K562 (cell line): ENCODE data around the gene SLC52A1. TPM values are rescaled to one million over a fixed set of nuclear protein-coding genes. Genes with fewer than 3 reads are reported as not detected.

Experiments used
- ATAC-seq: fragments of 200-7000 bp; cut with Tn5 transposase; 3 replicates; pipeline ENCODE4 v1.9.1; 2020; ENCODE audit warnings: moderate library complexity
- BruUV-seq: library from RNA; stranded (reverse); fragments of 400-500 nt; replicated peaks from 2 replicates; lab custom pipeline; 2021; lab: Mats Ljungman, UMichigan
- CTCF ChIA-PET: fragments of 300-600 bp; formaldehyde crosslinking; extraction: SDS; loops from one replicate; lab custom pipeline; 2021; ENCODE audit warnings: low intra/inter-chr PET ratio; lab: Yijun Ruan, JAX
- POLR2A ChIA-PET: fragments of 300-600, 350-650 bp; sonication (Branson Sonifier 250); formaldehyde crosslinking; extraction: SDS; loops from one replicate; lab custom pipeline; 2021; ENCODE audit warnings: antibody characterized with exemption, inconsistent platforms; lab: Yijun Ruan, JAX
- DNase-seq, 4 experiments: peaks; one replicate each; pipeline versions ENCODE4 v3.0.0 to v3.0.0-alpha.2; 2011 to 2018; ENCODE audit warnings: low spot score in 3 of 4, mixed read lengths in 3 of 4; ENCODE audit errors: extremely low read depth in 1 of 4
- FAIRE-seq: peaks from 2 replicates; lab custom pipeline; 2011; peaks lifted over from hg19 to GRCh38; lab: Jason Lieb, UNC
- H2AFZ ChIP-seq: 2 replicates; pipeline ENCODE4 v1.6.0; 2011; ENCODE audit warnings: low read depth, low read length, control low read depth, inconsistent platforms
- H3K27ac ChIP-seq: fragments of 200-600 bp; 3 replicates; pipeline ENCODE4 v1.8.0; 2011; ENCODE audit warnings: low read depth, mild to moderate bottlenecking, control low read depth, inconsistent platforms, low read length, moderate library complexity, mixed read lengths; ENCODE audit errors: extremely low read depth
- H3K27me3 ChIP-seq, 2 experiments: fragments of 300-600 bp in 1 of 2; 2 replicates in 1 of 2; 3 replicates in 1 of 2; pipeline versions ENCODE4 v1.6.0 to v1.8.0; 2011; ENCODE audit warnings: inconsistent platforms in 2 of 2, low read length in 2 of 2, mild to moderate bottlenecking in 1 of 2, mixed read lengths in 1 of 2, moderate library complexity in 1 of 2; ENCODE audit not compliant: control insufficient read depth in 2 of 2, insufficient read depth in 2 of 2
- H3K36me3 ChIP-seq: fragments of 300-600 bp; 3 replicates; pipeline ENCODE4 v1.8.0; 2011; ENCODE audit warnings: mild to moderate bottlenecking, low read length, inconsistent platforms; ENCODE audit not compliant: control insufficient read depth, insufficient read depth
- H3K4me1 ChIP-seq, 2 experiments: fragments of 200-600 bp in 1 of 2; replicated peaks in 1 of 2; 2 replicates in 1 of 2; 3 replicates in 1 of 2; pipeline versions ENCODE4 v1.5.1 to v1.8.0; 2011; ENCODE audit warnings: inconsistent platforms in 2 of 2, low read length in 2 of 2, mild to moderate bottlenecking in 1 of 2, mixed read lengths in 1 of 2, moderate library complexity in 1 of 2; ENCODE audit not compliant: control insufficient read depth in 2 of 2, insufficient read depth in 2 of 2
- H3K4me2 ChIP-seq: 2 replicates; pipeline ENCODE4 v1.6.1; 2011; ENCODE audit warnings: low read length, control low read depth, inconsistent platforms, mixed read lengths; ENCODE audit not compliant: insufficient read depth
- H3K4me3 ChIP-seq: fragments of 200-600 bp; sonication (generic), shearing (Covaris generic); 2 replicates; pipeline ENCODE4 v1.5.1; 2016; ENCODE audit warnings: control low read depth, inconsistent platforms
- H3K79me2 ChIP-seq: fragments of 200-600 bp; 3 replicates; pipeline ENCODE4 v1.8.0; 2011; ENCODE audit warnings: low read length, inconsistent platforms; ENCODE audit not compliant: control insufficient read depth, insufficient read depth
- H3K9ac ChIP-seq, 2 experiments: 2 replicates each; pipeline versions ENCODE4 v1.6.0 to v1.6.1; 2011; ENCODE audit warnings: low read depth in 2 of 2, low read length in 2 of 2, control low read depth in 1 of 2, inconsistent platforms in 1 of 2, mild to moderate bottlenecking in 1 of 2, mixed read lengths in 1 of 2; ENCODE audit not compliant: insufficient read depth in 1 of 2
- H3K9me1 ChIP-seq: one replicate; pipeline ENCODE4 v1.6.0; 2011; ENCODE audit warnings: inconsistent platforms, mild to moderate bottlenecking, low read length, moderate library complexity; ENCODE audit not compliant: control insufficient read depth, insufficient read depth
- H3K9me3 ChIP-seq: replicated peaks from 2 replicates; pipeline ENCODE4 v1.5.1; 2011; ENCODE audit warnings: low read depth, low read length, inconsistent platforms; ENCODE audit not compliant: control insufficient read depth, insufficient read depth
- H4K20me1 ChIP-seq: replicated peaks from 2 replicates; pipeline ENCODE4 v1.6.1; 2011; ENCODE audit warnings: low read length, inconsistent platforms, mixed read lengths; ENCODE audit not compliant: control insufficient read depth, insufficient read depth
- ARID1B ChIP-seq: fragments of 450-650 bp; IDR thresholded peaks from 2 replicates; pipeline ENCODE4 v1.6.1; 2016; ENCODE audit warnings: antibody characterized with exemption, mild to moderate bottlenecking, inconsistent platforms
- EGR1 ChIP-seq: fragments of 450-650 bp; conservative IDR thresholded peaks from 2 replicates; pipeline ENCODE4 v1.6.1; 2017; ENCODE audit warnings: mild to moderate bottlenecking
- EP400 ChIP-seq: fragments of 450-650 bp; IDR thresholded peaks from 2 replicates; pipeline ENCODE4 v1.6.1; 2017; ENCODE audit warnings: antibody characterized with exemption, mild to moderate bottlenecking, moderate library complexity
- U2AF1 ChIP-seq: fragments of 200-400 bp; formaldehyde crosslinking; optimal IDR thresholded peaks from 2 replicates; pipeline ENCODE3; 2017; ENCODE audit warnings: mild to moderate bottlenecking, low read depth, low read length, moderate library complexity
- ZBTB7A ChIP-seq: IDR thresholded peaks from 2 replicates; pipeline ENCODE4 v1.6.1; 2011; ENCODE audit warnings: low read depth, mild to moderate bottlenecking, low read length, moderate library complexity, borderline replicate concordance; ENCODE audit not compliant: control insufficient read depth
- ZNF121 ChIP-seq: sonication (generic); formaldehyde crosslinking; conservative IDR thresholded peaks from 2 replicates; pipeline ENCODE4 v1.8.0; 2022; ENCODE audit warnings: missing genetic modification reagents
- WGBS: fragments of 100-300 bp; shearing (Covaris generic); methylation state at CpG from one replicate; pipeline ENCODE4 v1.1.6; 2016; ENCODE audit warnings: low coverage, mixed read lengths; ENCODE audit not compliant: insufficient coverage; ENCODE audit errors: missing lambda C conversion rate; 5-methylcytosine and 5-hydroxymethylcytosine counted together
- in situ Hi-C: fragments of 300-500 bp; cut with MboI; formaldehyde crosslinking; loops from 4 replicates; pipeline ENCODE4 v1.15.0; 2018; ENCODE audit warnings: inconsistent platforms, mixed read lengths
- intact Hi-C: fragments of 100-400 bp; cut with micrococcal nuclease; formaldehyde crosslinking; loops from 2 replicates; pipeline ENCODE4 v1.14.2; 2022
- polyA plus RNA-seq, 8 experiments: library from polyadenylated mRNA; depleted of rRNA in 4 of 8; stranded (reverse) in 5 of 8; unstranded in 3 of 8; fragments of >200 nt; fragmentation: Nextera tagmentation in 2 of 8; fragmentation: Illumina TruSeq in 1 of 8; extraction: Ambion mirVana in 2 of 8; extraction: Trizol in 1 of 8; gene quantifications; 2 replicates each; pipeline versions ENCODE4 v1.2.1 to v1.2.3, GENCODE V29; 2011 to 2014; ENCODE audit warnings: inconsistent platforms in 1 of 8, missing spikeins in 1 of 8
- total RNA-seq, 7 experiments: library from RNA; depleted of rRNA in 6 of 7; stranded (reverse); fragments of >200 nt in 6 of 7; fragmentation: Illumina TruSeq in 2 of 7; extraction: Trizol in 2 of 7; gene quantifications; 2 replicates each; pipeline versions ENCODE4 v1.2.1 to v1.2.3, GENCODE V29; 2011 to 2021; ENCODE audit warnings: low replicate concordance in 1 of 7
- TF ChIP-seq, protein P1 (sequence below), 3 experiments: IDR thresholded peaks in 2 of 3; conservative IDR thresholded peaks in 1 of 3; 2 replicates each; pipeline ENCODE4 v1.5.1; 2011 to 2012; ENCODE audit warnings: low read length in 3 of 3, mild to moderate bottlenecking in 3 of 3, control low read depth in 2 of 3, improper control_type of control experiment in 1 of 3, inconsistent platforms in 1 of 3, low read depth in 1 of 3, mixed read lengths in 1 of 3, moderate library complexity in 1 of 3; ENCODE audit not compliant: insufficient read depth in 2 of 3
- TF ChIP-seq, protein P2 (sequence below): fragments of 200-400 bp; formaldehyde crosslinking; IDR thresholded peaks from 2 replicates; pipeline ENCODE4 v1.6.1; 2017; ENCODE audit warnings: mild to moderate bottlenecking, low read depth, low read length, moderate library complexity

Gene SLC52A1
- total and polyA plus RNA-seq, 9 of the 15 experiments (the other 6 are each of a cell fraction or from before 2014, with no cell fraction given): 0.04 TPM; not detected in 8

DNA sequence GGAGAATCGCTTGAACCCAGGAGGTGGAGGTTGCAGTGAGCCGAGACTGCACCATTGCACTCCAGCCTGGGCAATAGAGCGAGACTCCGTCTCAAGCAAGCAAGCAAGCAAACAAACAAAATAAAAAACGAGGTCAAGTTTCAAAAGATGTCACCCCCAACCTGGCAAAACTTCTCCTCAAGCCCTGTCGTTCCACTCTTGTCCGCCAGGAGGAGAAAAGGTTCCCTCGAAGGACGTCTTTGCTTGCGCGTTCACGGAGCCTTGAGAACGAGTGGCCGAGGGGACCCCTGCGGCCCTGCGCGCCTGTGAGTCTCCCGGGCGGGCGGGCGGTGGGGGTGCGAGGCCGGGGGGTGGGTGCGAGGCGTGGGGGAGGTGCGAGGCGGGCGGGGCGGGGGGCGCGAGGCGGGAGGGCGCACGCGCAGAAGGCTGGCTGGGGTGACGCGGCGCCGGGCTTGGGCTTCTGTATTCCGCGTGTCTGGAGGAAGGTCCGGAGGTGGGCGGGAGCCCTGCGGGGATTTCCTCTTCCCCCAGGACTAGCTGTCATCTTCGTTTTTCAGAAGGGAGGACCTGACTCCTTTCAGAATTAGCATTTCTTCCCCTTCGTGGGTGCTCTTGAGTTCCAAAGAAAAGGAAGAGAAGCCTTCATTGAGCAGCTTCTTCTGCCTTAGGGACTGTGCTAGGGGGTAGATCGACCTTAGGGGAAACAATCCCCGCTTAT is 3.7 kb downstream of the SLC52A1 start:
- H2AFZ ChIP-seq: peak overlapping the region; percentile 97
- H4K20me1 ChIP-seq: no peaks in the 10 kb centered on the region
- H3K9ac ChIP-seq: peak overlapping the region in 1 of 2 experiments; percentile 46; a peak in 3 of 4 replicates
- no peaks in the 10 kb centered on the region for H3K36me3 ChIP-seq
- POLR2A ChIA-PET: interaction anchor here (0.6 to 0.7 kb wide), 4 partner anchors 12 to 269 kb away, joined by 3 read pairs; partner anchors contain the start of genes RNF167 and SLC25A11
- CTCF ChIA-PET: interaction anchor here (0.9 kb wide), 1 partner anchor 31 kb away, joined by 5 read pairs; no protein-coding TSS in a partner anchor
- peak overlapping the region; percentile 45; the same call in 1 of the 3 replicates for H3K27ac ChIP-seq
- 4% methylated on average over 10 of the region's 48 CpGs for WGBS
- H3K4me2 ChIP-seq: peak overlapping the region; percentile 69
- ATAC-seq: peak; percentile 90
- peaks cover 0 to 6% of the 10 kb centered on the region in 2 experiments; a peak in 3 of 5 replicates for H3K4me1 ChIP-seq
- peak; percentile 96 for FAIRE-seq
- in situ Hi-C loops: no loop called here
- H3K9me1 ChIP-seq: no peaks in the 10 kb centered on the region
- intact Hi-C loops: no loop called here
- H3K4me3 ChIP-seq: peak overlapping the region; percentile 23; the same call in 1 of the 2 replicates
- no peaks in the 10 kb centered on the region; a peak in 1 of 5 replicates for H3K27me3 ChIP-seq
- peak; percentile 79 to 87 (median 85) for DNase-seq
- H3K9me3 ChIP-seq: no peaks in the 10 kb centered on the region
- no TSS peak for BruUV-seq
- H3K79me2 ChIP-seq: no peaks in the 10 kb centered on the region
- TF ChIP-seq EGR1: peak; percentile 31; the same call in 1 of the 2 replicates
- TF ChIP-seq, protein P1, sequence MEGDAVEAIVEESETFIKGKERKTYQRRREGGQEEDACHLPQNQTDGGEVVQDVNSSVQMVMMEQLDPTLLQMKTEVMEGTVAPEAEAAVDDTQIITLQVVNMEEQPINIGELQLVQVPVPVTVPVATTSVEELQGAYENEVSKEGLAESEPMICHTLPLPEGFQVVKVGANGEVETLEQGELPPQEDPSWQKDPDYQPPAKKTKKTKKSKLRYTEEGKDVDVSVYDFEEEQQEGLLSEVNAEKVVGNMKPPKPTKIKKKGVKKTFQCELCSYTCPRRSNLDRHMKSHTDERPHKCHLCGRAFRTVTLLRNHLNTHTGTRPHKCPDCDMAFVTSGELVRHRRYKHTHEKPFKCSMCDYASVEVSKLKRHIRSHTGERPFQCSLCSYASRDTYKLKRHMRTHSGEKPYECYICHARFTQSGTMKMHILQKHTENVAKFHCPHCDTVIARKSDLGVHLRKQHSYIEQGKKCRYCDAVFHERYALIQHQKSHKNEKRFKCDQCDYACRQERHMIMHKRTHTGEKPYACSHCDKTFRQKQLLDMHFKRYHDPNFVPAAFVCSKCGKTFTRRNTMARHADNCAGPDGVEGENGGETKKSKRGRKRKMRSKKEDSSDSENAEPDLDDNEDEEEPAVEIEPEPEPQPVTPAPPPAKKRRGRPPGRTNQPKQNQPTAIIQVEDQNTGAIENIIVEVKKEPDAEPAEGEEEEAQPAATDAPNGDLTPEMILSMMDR (IDR thresholded peaks at IDR 0.05 in 2 of 3, conservative IDR thresholded peaks at IDR 0.05 in 1 of 3; ENCODE audit: insufficient read depth in 2 of 3, low read depth in 1 of 3, low read length in 3 of 3): peak; percentile 57 to 67 (median 67)
- TF ChIP-seq ZNF121 (CRISPR knock-in tag): 0 out of 2 replicates have a peak, but pooled peaks have one; percentile 14
- TF ChIP-seq ARID1B: no peak
- no peak for TF ChIP-seq U2AF1
- TF ChIP-seq, protein P2, sequence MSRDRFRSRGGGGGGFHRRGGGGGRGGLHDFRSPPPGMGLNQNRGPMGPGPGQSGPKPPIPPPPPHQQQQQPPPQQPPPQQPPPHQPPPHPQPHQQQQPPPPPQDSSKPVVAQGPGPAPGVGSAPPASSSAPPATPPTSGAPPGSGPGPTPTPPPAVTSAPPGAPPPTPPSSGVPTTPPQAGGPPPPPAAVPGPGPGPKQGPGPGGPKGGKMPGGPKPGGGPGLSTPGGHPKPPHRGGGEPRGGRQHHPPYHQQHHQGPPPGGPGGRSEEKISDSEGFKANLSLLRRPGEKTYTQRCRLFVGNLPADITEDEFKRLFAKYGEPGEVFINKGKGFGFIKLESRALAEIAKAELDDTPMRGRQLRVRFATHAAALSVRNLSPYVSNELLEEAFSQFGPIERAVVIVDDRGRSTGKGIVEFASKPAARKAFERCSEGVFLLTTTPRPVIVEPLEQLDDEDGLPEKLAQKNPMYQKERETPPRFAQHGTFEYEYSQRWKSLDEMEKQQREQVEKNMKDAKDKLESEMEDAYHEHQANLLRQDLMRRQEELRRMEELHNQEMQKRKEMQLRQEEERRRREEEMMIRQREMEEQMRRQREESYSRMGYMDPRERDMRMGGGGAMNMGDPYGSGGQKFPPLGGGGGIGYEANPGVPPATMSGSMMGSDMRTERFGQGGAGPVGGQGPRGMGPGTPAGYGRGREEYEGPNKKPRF: no peak
- peak; percentile 71 for TF ChIP-seq ZBTB7A
- TF ChIP-seq EP400: peak; percentile 24; the same call in 1 of the 2 replicates
